Thyroid gland (tissue), 4 donors: ENCODE data around the gene OR7G1.

ENCODE experiments used
- CTCF ChIP-seq, 6 experiments: fragments of 200-600 bp in 3 of 6; fragments of 450-650 bp in 3 of 6; sonication (generic) in 3 of 6; IDR thresholded peaks; one replicate each; pipeline ENCODE4 v1.5.1; 2016 to 2019; ENCODE audit warnings: antibody characterized with exemption in 6 of 6, mild to moderate bottlenecking in 2 of 6, inconsistent platforms in 1 of 6, moderate library complexity in 1 of 6
- POLR2A ChIP-seq, 2 donors: fragments of 450-650 bp; IDR thresholded peaks; one replicate each; pipeline ENCODE4 v1.6.1; 2017; ENCODE audit warnings: antibody characterized with exemption in 2 of 2, mild to moderate bottlenecking in 2 of 2, moderate library complexity in 1 of 2

- TF ChIP-seq POLR2A (IDR thresholded peaks at IDR 0.05) (no peak), CTCF (IDR thresholded peaks at IDR 0.05) (no peak)
These were observed 44.3 kb upstream of the OR7G1 start for GRCh38 chr19:9159891-9160290.
